Bronchial epithelial cell (primary cell): ENCODE measurements around the gene PRTN3. TPM values are rescaled to one million over a fixed set of nuclear protein-coding genes. Genes with fewer than 3 reads are reported as not detected.

ENCODE experiments used
- DNase-seq: peaks from one replicate; pipeline ENCODE4 v3.0.0-alpha.2; 2010; ENCODE audit warnings: low read depth
- FAIRE-seq: peaks from 2 replicates; lab custom pipeline; 2011; peaks lifted over from hg19 to GRCh38; lab: Jason Lieb, UNC
- H3K27me3 ChIP-seq: 2 replicates; pipeline ENCODE4 v1.5.1; 2011; ENCODE audit warnings: low read length; ENCODE audit not compliant: control insufficient read depth, insufficient read depth
- H3K36me3 ChIP-seq: 2 replicates; pipeline ENCODE4 v1.5.1; 2011; ENCODE audit warnings: low read length; ENCODE audit not compliant: control insufficient read depth, insufficient read depth
- H3K4me3 ChIP-seq: 2 replicates; pipeline ENCODE4 v1.5.1; 2011; ENCODE audit warnings: mild to moderate bottlenecking, low read depth, low read length, control low read depth
- total RNA-seq: library from RNA; depleted of rRNA; stranded (reverse); fragments of >200 nt; gene quantifications from 2 replicates; pipeline ENCODE4 v1.2.1, GENCODE V29; 2014
- TF ChIP-seq, protein P1 (sequence below): IDR thresholded peaks from 2 replicates; pipeline ENCODE4 v1.5.1; 2011; ENCODE audit warnings: mild to moderate bottlenecking, moderate library complexity, low read length, control low read depth, inconsistent platforms; ENCODE audit not compliant: insufficient read depth, severe bottlenecking

Gene PRTN3, protein sequence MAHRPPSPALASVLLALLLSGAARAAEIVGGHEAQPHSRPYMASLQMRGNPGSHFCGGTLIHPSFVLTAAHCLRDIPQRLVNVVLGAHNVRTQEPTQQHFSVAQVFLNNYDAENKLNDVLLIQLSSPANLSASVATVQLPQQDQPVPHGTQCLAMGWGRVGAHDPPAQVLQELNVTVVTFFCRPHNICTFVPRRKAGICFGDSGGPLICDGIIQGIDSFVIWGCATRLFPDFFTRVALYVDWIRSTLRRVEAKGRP
- total RNA-seq: not detected in 2 replicates

DNA sequence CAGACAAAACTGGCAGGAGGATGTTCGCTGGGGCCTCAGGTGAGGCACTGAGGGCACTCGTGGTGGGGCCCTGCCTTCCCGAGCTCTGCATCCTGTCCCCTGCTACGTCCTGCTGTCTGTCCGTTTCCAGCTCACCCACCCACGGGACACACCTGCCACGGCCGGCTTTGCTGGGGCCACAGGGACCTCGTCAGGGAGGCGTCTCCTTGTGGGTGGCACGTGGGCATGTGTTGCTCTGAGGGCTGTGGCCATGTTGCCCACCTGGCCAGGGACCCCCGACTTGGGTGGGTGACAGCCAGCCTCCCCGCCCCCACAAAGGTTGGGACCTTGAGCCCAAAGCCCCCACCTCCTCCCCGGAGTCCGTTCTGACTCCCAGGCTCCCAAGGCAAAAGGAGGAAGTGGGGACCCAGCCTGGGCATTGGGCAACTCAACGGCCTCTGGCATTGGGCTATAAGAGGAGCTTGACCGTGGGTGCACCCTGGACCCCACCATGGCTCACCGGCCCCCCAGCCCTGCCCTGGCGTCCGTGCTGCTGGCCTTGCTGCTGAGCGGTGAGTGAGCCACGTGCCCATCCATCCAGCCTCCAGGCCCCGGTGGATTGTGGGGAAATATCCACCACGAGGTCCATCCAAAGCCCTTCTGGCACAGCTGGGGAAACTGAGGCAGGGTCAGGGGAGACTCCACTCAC is at the start of gene PRTN3:
Gene PRTN3, plus strand, starts transcription at position 481 of the 688 bp plus-strand sequence. Its CDS starts 10 bp downstream, at position 491.
- Histone ChIP-seq H3K4me3 (no peak within 1 kb of the TSS), H3K27me3 (no peaks in the 10 kb centered on the region), H3K36me3 (no peaks in the 10 kb centered on the region)
- no peak for DNase-seq
- FAIRE-seq: no peak
- TF ChIP-seq, protein P1, sequence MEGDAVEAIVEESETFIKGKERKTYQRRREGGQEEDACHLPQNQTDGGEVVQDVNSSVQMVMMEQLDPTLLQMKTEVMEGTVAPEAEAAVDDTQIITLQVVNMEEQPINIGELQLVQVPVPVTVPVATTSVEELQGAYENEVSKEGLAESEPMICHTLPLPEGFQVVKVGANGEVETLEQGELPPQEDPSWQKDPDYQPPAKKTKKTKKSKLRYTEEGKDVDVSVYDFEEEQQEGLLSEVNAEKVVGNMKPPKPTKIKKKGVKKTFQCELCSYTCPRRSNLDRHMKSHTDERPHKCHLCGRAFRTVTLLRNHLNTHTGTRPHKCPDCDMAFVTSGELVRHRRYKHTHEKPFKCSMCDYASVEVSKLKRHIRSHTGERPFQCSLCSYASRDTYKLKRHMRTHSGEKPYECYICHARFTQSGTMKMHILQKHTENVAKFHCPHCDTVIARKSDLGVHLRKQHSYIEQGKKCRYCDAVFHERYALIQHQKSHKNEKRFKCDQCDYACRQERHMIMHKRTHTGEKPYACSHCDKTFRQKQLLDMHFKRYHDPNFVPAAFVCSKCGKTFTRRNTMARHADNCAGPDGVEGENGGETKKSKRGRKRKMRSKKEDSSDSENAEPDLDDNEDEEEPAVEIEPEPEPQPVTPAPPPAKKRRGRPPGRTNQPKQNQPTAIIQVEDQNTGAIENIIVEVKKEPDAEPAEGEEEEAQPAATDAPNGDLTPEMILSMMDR: no peak

DNA sequence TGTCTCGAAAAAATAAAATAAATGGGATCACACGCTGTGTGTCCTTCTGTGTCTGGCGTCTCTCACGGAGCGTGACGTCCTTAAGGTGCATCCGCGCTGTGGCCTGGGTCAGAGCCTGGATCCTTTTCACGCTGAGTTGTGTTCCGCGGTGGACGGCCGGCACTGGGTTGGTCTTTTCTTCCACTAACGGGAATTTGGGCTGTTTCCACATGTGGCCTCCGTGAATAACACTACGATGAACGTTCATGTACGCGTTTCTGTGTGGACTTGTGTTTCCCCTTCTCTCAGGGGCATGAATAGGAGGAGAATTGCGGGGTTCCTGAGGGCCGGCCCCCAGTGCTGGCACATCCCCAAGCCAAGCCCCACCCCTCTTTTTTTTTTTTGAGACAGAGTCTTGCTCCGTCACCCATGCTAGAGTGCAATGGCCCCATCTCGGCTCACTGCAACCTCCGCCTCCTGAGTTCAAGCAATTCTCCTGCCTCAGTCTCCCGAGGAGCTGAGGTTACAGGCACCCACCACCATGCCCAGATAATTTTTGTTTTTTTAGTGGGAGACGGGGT is 49.7 kb upstream of the PRTN3 start:
- no peak for FAIRE-seq
- H3K4me3 ChIP-seq: no peak overlapping the region
- no peak for DNase-seq
- H3K36me3 ChIP-seq: no peaks in the 10 kb centered on the region
- H3K27me3 ChIP-seq: no peaks in the 10 kb centered on the region
- TF ChIP-seq, protein P1: no peak

DNA sequence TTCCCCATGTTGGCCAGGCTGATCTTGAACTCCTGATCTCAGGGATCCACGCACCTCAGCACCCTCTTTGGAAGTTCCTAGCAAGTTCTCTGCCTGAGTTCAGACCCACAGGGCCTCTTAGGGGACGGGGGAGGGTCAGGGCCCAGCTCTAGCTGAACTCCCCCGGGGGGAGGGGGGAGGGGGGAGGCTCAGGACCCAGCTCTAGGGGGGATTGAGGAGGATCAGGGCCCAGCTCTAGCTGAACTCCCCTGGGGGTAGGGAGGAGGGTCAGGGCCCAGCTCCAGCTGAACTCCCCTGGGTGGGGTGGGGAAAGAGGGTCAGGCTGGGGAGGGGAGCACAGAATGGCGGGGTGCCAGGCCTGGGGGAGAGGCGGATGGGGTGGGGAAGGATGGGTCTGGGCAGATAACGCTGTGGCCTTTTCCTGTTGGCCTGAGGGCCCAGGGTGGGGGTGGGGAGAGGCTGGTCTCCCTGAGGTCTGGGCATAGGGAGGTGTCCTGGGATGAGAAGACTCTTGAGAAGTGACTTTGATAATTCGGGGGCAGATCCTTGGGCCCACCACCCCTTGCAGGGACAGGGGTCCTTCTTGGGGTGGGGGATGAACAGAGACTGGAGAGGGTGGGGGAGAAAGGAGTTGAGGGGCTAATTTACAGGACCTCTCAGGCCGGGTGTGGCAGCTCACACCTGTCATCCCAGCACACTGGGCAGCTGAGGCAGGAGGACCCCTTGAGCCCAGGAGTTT is 49.1 kb upstream of the PRTN3 start:
- DNase-seq: no peak
- Histone ChIP-seq H3K36me3 (no peaks in the 10 kb centered on the region), H3K4me3 (no peak overlapping the region), H3K27me3 (no peaks in the 10 kb centered on the region)
- TF ChIP-seq, protein P1: no peak
- FAIRE-seq: no peak

DNA sequence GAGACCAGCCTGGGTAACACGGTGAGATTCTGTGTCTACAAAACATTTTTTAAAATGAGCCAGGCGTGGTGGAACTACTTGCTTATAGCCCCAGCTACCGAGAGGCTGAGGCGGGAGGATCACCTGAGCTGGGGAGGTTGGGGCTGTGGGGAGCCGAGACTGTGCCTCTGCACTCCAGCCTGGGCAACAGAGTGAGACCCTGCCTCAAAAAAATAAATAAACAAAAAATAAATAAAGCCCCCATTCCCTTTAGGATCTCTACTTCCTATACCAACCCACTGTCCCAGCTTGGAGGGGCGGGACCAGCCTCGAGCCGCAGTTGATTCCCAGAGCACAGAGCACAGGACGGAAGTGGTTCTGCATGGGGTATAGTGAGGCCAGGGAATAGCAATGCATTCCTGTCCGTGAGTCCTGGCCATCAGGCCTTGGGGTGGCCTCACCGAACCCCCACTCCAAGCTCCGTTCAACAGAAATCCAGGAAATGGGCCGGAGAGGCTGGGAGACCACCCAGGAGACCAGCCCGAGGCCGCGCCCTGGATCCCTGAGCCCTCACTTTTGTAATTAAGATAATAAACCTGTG is 48.4 kb upstream of the PRTN3 start:
- no peak for FAIRE-seq

DNA sequence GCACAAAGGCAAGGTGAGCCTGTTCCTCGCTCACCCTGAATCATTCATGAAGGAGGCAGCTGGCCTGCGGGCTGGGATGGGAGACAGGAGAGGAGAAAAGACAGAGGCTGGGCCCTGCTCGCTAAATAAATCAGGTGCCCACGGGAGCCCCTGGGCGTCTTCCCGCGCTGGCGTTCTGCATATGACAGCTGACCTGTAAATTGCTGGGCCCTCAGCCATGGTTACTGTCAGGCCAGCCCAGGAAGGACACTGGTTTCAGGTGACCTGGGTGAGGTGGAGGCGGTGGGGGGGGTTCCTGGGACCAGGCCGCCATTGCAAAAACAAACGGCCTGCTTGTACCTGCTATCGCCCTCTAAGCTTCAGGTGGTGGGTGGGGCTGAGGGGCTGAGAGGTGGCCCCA is 47.0 kb upstream of the PRTN3 start:
- no peaks in the 10 kb centered on the region for H3K27me3 ChIP-seq
- H3K36me3 ChIP-seq: peaks cover under 1% of the 10 kb centered on the region
- DNase-seq (no peak), FAIRE-seq (no peak)
- no peak overlapping the region for H3K4me3 ChIP-seq
- TF ChIP-seq, protein P1: no peak

More for the DNA sequence above, 48.4 kb upstream of the PRTN3 start:
- H3K36me3 ChIP-seq: no peaks in the 10 kb centered on the region
- no peaks in the 10 kb centered on the region for H3K27me3 ChIP-seq
- no peak for DNase-seq
- TF ChIP-seq, protein P1: no peak
- no peak overlapping the region for H3K4me3 ChIP-seq
